GM12878 (cell line): ENCODE results near the gene SMG6. TPM values are rescaled to one million over a fixed set of nuclear protein-coding genes. Genes with fewer than 3 reads are reported as not detected.
A peak's percentile ranks its signal among the peaks of the same experiment; 100 is the strongest.

Source experiments
- ATAC-seq: fragments of 200-7000 bp; cut with Tn5 transposase; 3 replicates; pipeline ENCODE4 v1.9.1; 2020; ENCODE audit warnings: mild to moderate bottlenecking, moderate library complexity
- BruUV-seq: library from RNA; stranded (reverse); fragments of 400-500 nt; replicated peaks from 2 replicates; lab custom pipeline; 2021; lab: Mats Ljungman, UMichigan
- CTCF ChIA-PET: fragments of 300-600 bp; sonication (Branson Sonifier 250); formaldehyde crosslinking; extraction: SDS; loops from one replicate; lab custom pipeline; 2021; ENCODE audit warnings: inconsistent platforms; lab: Yijun Ruan, JAX
- POLR2A ChIA-PET: fragments of 350-600 bp; formaldehyde crosslinking; extraction: SDS; loops from one replicate; lab custom pipeline; 2021; ENCODE audit warnings: inconsistent platforms; lab: Charles Lee
- RAD21 ChIA-PET: fragments of 300-600 bp; sonication (Branson Sonifier 250); formaldehyde crosslinking; loops from one replicate; lab custom pipeline; 2023; ENCODE audit warnings: antibody characterized with exemption; ENCODE audit not compliant: unreplicated experiment; lab: Charles Lee
- SMC1A ChIA-PET: fragments of 300-600 bp; sonication (Branson Sonifier 250); formaldehyde crosslinking; loops from one replicate; lab custom pipeline; 2023; ENCODE audit not compliant: unreplicated experiment, uncharacterized antibody; lab: Charles Lee
- DNase-seq: peaks from one replicate; pipeline ENCODE4 v3.0.0-alpha.2; 2011; ENCODE audit warnings: low read depth, low spot score
- FAIRE-seq: peaks from 3 replicates; lab custom pipeline; 2011; peaks lifted over from hg19 to GRCh38; lab: Jason Lieb, UNC
- H2AFZ ChIP-seq: 2 replicates; pipeline ENCODE4 v1.6.0; 2011; ENCODE audit warnings: low read depth, low read length, control low read depth; ENCODE audit not compliant: control insufficient read depth
- H3K27ac ChIP-seq: 2 replicates; pipeline ENCODE4 v1.5.1; 2011; ENCODE audit warnings: control low read depth; ENCODE audit not compliant: control insufficient read depth, insufficient read depth
- H3K27me3 ChIP-seq, 2 experiments: replicated peaks in 1 of 2; 2 replicates each; pipeline versions ENCODE4 v1.6.0 to v1.6.1; 2011; ENCODE audit warnings: low read length in 1 of 2; ENCODE audit not compliant: control insufficient read depth in 2 of 2, insufficient read depth in 2 of 2
- H3K36me3 ChIP-seq, 2 experiments: 2 replicates each; pipeline ENCODE4 v1.5.1; 2011; ENCODE audit warnings: low read length in 1 of 2; ENCODE audit not compliant: control insufficient read depth in 2 of 2, insufficient read depth in 2 of 2
- H3K4me1 ChIP-seq: 2 replicates; pipeline ENCODE4 v1.6.1; 2011; ENCODE audit warnings: mild to moderate bottlenecking, low read length, moderate library complexity, mixed read lengths; ENCODE audit not compliant: control insufficient read depth, insufficient read depth
- H3K4me2 ChIP-seq: 2 replicates; pipeline ENCODE4 v1.6.0; 2011; ENCODE audit warnings: control low read depth; ENCODE audit not compliant: control insufficient read depth, insufficient read depth
- H3K4me3 ChIP-seq: fragments of 200-600 bp; sonication (generic); 2 replicates; pipeline ENCODE4 v1.5.1; 2016
- H3K79me2 ChIP-seq: 2 replicates; pipeline ENCODE4 v1.6.0; 2011; ENCODE audit warnings: low read length; ENCODE audit not compliant: control insufficient read depth, insufficient read depth
- H3K9ac ChIP-seq: 2 replicates; pipeline ENCODE4 v1.8.0; 2011; ENCODE audit warnings: low read length, control low read depth, mixed read lengths; ENCODE audit not compliant: control insufficient read depth, insufficient read depth
- H3K9me3 ChIP-seq: replicated peaks from 3 replicates; pipeline ENCODE4 v1.5.1; 2011; ENCODE audit warnings: mild to moderate bottlenecking, low read length; ENCODE audit not compliant: control insufficient read depth, insufficient read depth
- H4K20me1 ChIP-seq: 2 replicates; pipeline ENCODE4 v1.6.0; 2011; ENCODE audit not compliant: control insufficient read depth, insufficient read depth
- CBFB ChIP-seq: IDR thresholded peaks from 2 replicates; pipeline ENCODE4 v1.6.1; 2016; ENCODE audit warnings: antibody characterized with exemption, low read depth
- CREB1 ChIP-seq: IDR thresholded peaks from 2 replicates; pipeline ENCODE4 v1.6.1; 2012; ENCODE audit warnings: low read depth, mild to moderate bottlenecking, inconsistent platforms
- EED ChIP-seq: sonication (generic); IDR thresholded peaks from 2 replicates; pipeline ENCODE4 v1.6.1; 2016; ENCODE audit warnings: antibody characterized with exemption, low read depth
- ESRRA ChIP-seq: IDR thresholded peaks from 2 replicates; pipeline ENCODE4 v1.6.1; 2012; ENCODE audit warnings: mild to moderate bottlenecking, low read length, improper control_type of control experiment
- MLLT1 ChIP-seq: fragments of 450-650 bp; IDR thresholded peaks from 2 replicates; pipeline ENCODE4 v1.6.1; 2016; ENCODE audit warnings: mild to moderate bottlenecking
- NFYA ChIP-seq: IDR thresholded peaks from 2 replicates; pipeline ENCODE4 v1.6.1; 2011; ENCODE audit warnings: low read depth, mild to moderate bottlenecking, low read length, improper control_type of control experiment, borderline replicate concordance
- NR2F1 ChIP-seq: fragments of 450-650 bp; conservative IDR thresholded peaks from 2 replicates; pipeline ENCODE4 v1.6.1; 2017; ENCODE audit warnings: mild to moderate bottlenecking
- NRF1 ChIP-seq: conservative IDR thresholded peaks from 2 replicates; pipeline ENCODE4 v1.6.1; 2011; ENCODE audit warnings: mild to moderate bottlenecking, low read depth, low read length, improper control_type of control experiment
- PAX8 ChIP-seq: fragments of 450-650 bp; IDR thresholded peaks from 2 replicates; pipeline ENCODE4 v1.6.1; 2017; ENCODE audit warnings: mild to moderate bottlenecking, moderate library complexity
- POLR2AphosphoS2 ChIP-seq: IDR thresholded peaks from 2 replicates; pipeline ENCODE4 v1.6.1; 2011; ENCODE audit warnings: low read depth, mild to moderate bottlenecking, low read length, improper control_type of control experiment, moderate library complexity
- RAD51 ChIP-seq: fragments of 450-650 bp; IDR thresholded peaks from 2 replicates; pipeline ENCODE4 v1.6.1; 2016; ENCODE audit warnings: moderate library complexity, mild to moderate bottlenecking, inconsistent platforms
- RELA ChIP-seq: fragments of 450-650 bp; IDR thresholded peaks from 2 replicates; pipeline ENCODE4 v1.8.0; 2014; ENCODE audit warnings: borderline replicate concordance; ENCODE audit not compliant: partially characterized antibody
- SMAD5 ChIP-seq: IDR thresholded peaks from 2 replicates; pipeline ENCODE4 v1.6.1; 2016; ENCODE audit warnings: antibody characterized with exemption, low read depth
- STAT3 ChIP-seq: IDR thresholded peaks from 2 replicates; pipeline ENCODE4 v1.6.1; 2011; ENCODE audit warnings: low read depth, low read length, improper control_type of control experiment
- TCF3 ChIP-seq: IDR thresholded peaks from 2 replicates; pipeline ENCODE4 v1.6.1; 2012; ENCODE audit warnings: low read depth, mild to moderate bottlenecking, low read length, borderline replicate concordance; ENCODE audit not compliant: insufficient read depth
- USF1 ChIP-seq: IDR thresholded peaks from 2 replicates; pipeline ENCODE4 v1.6.1; 2011; ENCODE audit warnings: borderline replicate concordance, low read depth, mild to moderate bottlenecking, moderate library complexity, mixed read lengths, low read length; ENCODE audit not compliant: insufficient read depth; ENCODE audit errors: extremely low read length
- YBX1 ChIP-seq: fragments of 450-650 bp; IDR thresholded peaks from 2 replicates; pipeline ENCODE4 v1.6.1; 2016; ENCODE audit warnings: antibody characterized with exemption
- ZBTB33 ChIP-seq: fragments of 450-650 bp; IDR thresholded peaks from 2 replicates; pipeline ENCODE4 v1.6.1; 2017; ENCODE audit warnings: mild to moderate bottlenecking
- ZNF622 ChIP-seq: fragments of 450-650 bp; IDR thresholded peaks from 2 replicates; pipeline ENCODE4 v1.6.1; 2017; ENCODE audit warnings: mild to moderate bottlenecking, inconsistent platforms
- WGBS: methylation state at CpG from one replicate; pipeline ENCODE4 v1.1.6; 2016; ENCODE audit warnings: low lambda C conversion rate; ENCODE audit not compliant: insufficient replicate concordance, insufficient coverage; ENCODE audit errors: missing lambda C conversion rate; 5-methylcytosine and 5-hydroxymethylcytosine counted together
- in situ Hi-C: fragments of 300-500 bp; cut with MboI; formaldehyde crosslinking; loops from 9 replicates; pipeline ENCODE4 v1.14.3; 2018; ENCODE audit warnings: mixed read lengths
- intact Hi-C: fragments of 100-400 bp; cut with micrococcal nuclease; formaldehyde crosslinking; loops from one replicate; pipeline ENCODE4 v1.14.2; 2022; ENCODE audit not compliant: unreplicated experiment
- polyA plus RNA-seq, 11 experiments: library from polyadenylated mRNA; depleted of rRNA in 4 of 11; unstranded in 6 of 11; stranded (reverse) in 5 of 11; fragments of >200 nt; fragmentation: Nextera tagmentation in 4 of 11; fragmentation: Illumina TruSeq in 1 of 11; extraction: Ambion mirVana in 4 of 11; extraction: Trizol in 1 of 11; gene quantifications; 1 replicate in 1 of 11; 2 replicates in 10 of 11; pipeline versions ENCODE4 v1.2.1 to v1.2.3, GENCODE V29; 2011 to 2016; ENCODE audit warnings: inconsistent platforms in 2 of 11, missing spikeins in 2 of 11, low read depth in 1 of 11
- total RNA-seq, 4 experiments: library from RNA; depleted of rRNA in 3 of 4; stranded (reverse); fragments of >200 nt in 3 of 4; fragmentation: Illumina TruSeq in 1 of 4; extraction: Trizol in 1 of 4; gene quantifications; 2 replicates each; pipeline versions ENCODE4 v1.2.1 to v1.2.3, GENCODE V29; 2013 to 2021

The SMG6 gene
- total and polyA plus RNA-seq, 10 of the 15 experiments (the other 5 are each of a cell fraction or from before 2014, with no cell fraction given), result 0.58 to 28.7 (median 15.7) TPM

GRCh38 chr17:2064147-2064489, 239.5 kb downstream of the SMG6 start (continued):
- TF ChIP-seq STAT3, result no peak
- no peak for TF ChIP-seq RAD51
- no peak for TF ChIP-seq NFYA
- TF ChIP-seq NR2F1, result no peak
- no peak for TF ChIP-seq POLR2AphosphoS2
- TF ChIP-seq, all 136 proteins: peak for 0

GRCh38 chr17:2063261-2064146, 240.1 kb downstream of the SMG6 start:
- DNase-seq (no peak), FAIRE-seq (peak; percentile 23), ATAC-seq (no peak)
- Histone ChIP-seq H3K9ac (no peak overlapping the region), H3K79me2 (peaks cover 18% of the 10 kb centered on the region), H2AFZ (no peak overlapping the region), H3K36me3 (peaks cover 21 to 31% of the 10 kb centered on the region in 2 experiments), H3K4me3 (no peak overlapping the region), H3K9me3 (no peaks in the 10 kb centered on the region), H3K4me2 (no peak overlapping the region), H4K20me1 (no peaks in the 10 kb centered on the region), H3K4me1 (peaks cover 38% of the 10 kb centered on the region), H3K27me3 (no peaks in the 10 kb centered on the region), H3K27ac (peak overlapping the region; percentile 34; the same call in 1 of the 2 replicates)
- ChIA-PET CTCF (interaction anchor here (0.7 to 2.6 kb wide), 9 partner anchors 24 to 185 kb away, joined by 3 to 19 read pairs (median 5); no protein-coding TSS in a partner anchor), RAD21 (interaction anchor here (0.9 to 2.9 kb wide), 7 partner anchors 9 to 181 kb away, joined by 3 to 12 read pairs (median 4); partner anchors contain the start of gene HIC1), POLR2A (interaction anchor here (12.5 kb wide), 1 partner anchor 24 kb away, joined by 148 read pairs; no protein-coding TSS in a partner anchor), SMC1A (interaction anchor here (0.6 to 3.9 kb wide), 11 partner anchors 20 to 182 kb away, joined by 3 to 27 read pairs (median 3); no protein-coding TSS in a partner anchor)
- in situ Hi-C loops, result loop anchor here (10.0 kb wide), 1 partner anchor 181 kb away; no protein-coding TSS in a partner anchor
- 45% methylated on average over 16 of the region's 16 CpGs for WGBS
- intact Hi-C loops, result no loop called here
- BruUV-seq, result no TSS peak
- TF ChIP-seq EED, result no peak
- TF ChIP-seq ESRRA, result no peak
- TF ChIP-seq MLLT1, result no peak
- TF ChIP-seq PAX8, result no peak
- TF ChIP-seq ZBTB33, result no peak
- no peak for TF ChIP-seq ZNF622
- no peak for TF ChIP-seq RELA
- TF ChIP-seq CREB1, result 0 out of 2 replicates have a peak, but pooled peaks have one; percentile 5
- peak; percentile 11; the same call in 1 of the 2 replicates for TF ChIP-seq SMAD5
- TF ChIP-seq TCF3, result no peak
- TF ChIP-seq CBFB, result no peak
- TF ChIP-seq YBX1, result no peak
- TF ChIP-seq NRF1, result no peak
- TF ChIP-seq USF1, result no peak
